Coronary artery (tissue), 2 donors: ENCODE measurements around the gene STK39.

Experiments
- DNase-seq: peaks from one replicate; pipeline ENCODE4 v3.0.0-alpha.2; 2017; ENCODE audit warnings: low spot score
- H3K27ac ChIP-seq, 2 donors: fragments of 200-600 bp; sonication (generic); one replicate each; pipeline ENCODE4 v1.5.1; 2016 to 2019
- H3K4me3 ChIP-seq: fragments of 200-600 bp; sonication (generic); 2 replicates; pipeline ENCODE4 v1.5.1; 2016; ENCODE audit warnings: mild to moderate bottlenecking, moderate library complexity
- TF ChIP-seq, protein P1 (sequence below): fragments of 200-600 bp; sonication (generic); IDR thresholded peaks from one replicate; pipeline ENCODE4 v1.5.1; 2019; ENCODE audit warnings: antibody characterized with exemption

The STK39 gene

DNA sequence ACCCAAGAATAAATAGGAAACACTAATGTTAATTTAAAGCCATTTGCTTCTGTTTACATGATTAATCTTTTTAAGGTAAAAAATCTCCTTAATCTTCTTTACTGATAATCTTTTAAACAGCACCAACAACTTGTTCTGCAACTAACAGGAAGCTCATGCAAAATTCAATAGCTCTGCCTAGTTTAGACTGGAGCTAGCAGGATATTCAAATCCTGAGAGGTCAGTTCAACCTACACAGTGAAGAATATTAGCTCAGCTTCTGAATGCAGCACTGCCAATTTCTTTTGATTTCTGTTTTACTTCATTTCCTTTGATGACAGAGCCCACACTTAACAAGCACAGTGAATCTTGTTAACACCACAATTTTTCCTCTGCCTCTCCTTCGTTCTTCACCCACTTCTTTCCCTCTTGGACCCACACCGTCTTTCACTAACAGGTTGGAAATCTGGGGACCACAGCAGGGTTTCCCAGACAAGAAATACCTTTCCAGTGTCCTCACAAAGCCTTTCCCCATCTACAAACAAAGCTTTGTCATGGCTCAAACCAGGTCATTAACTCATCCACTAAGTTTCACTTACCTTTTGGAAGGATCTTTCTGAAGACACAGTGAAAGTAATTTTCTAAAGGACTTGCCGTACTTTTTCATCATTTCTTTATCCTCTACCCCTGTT lies 109.8 kb downstream of the STK39 start:
- Histone ChIP-seq H3K4me3 (no peak overlapping the region), H3K27ac (no peak overlapping the region)
- TF ChIP-seq, protein P1, sequence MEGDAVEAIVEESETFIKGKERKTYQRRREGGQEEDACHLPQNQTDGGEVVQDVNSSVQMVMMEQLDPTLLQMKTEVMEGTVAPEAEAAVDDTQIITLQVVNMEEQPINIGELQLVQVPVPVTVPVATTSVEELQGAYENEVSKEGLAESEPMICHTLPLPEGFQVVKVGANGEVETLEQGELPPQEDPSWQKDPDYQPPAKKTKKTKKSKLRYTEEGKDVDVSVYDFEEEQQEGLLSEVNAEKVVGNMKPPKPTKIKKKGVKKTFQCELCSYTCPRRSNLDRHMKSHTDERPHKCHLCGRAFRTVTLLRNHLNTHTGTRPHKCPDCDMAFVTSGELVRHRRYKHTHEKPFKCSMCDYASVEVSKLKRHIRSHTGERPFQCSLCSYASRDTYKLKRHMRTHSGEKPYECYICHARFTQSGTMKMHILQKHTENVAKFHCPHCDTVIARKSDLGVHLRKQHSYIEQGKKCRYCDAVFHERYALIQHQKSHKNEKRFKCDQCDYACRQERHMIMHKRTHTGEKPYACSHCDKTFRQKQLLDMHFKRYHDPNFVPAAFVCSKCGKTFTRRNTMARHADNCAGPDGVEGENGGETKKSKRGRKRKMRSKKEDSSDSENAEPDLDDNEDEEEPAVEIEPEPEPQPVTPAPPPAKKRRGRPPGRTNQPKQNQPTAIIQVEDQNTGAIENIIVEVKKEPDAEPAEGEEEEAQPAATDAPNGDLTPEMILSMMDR, result no peak
- no peak for DNase-seq

DNA sequence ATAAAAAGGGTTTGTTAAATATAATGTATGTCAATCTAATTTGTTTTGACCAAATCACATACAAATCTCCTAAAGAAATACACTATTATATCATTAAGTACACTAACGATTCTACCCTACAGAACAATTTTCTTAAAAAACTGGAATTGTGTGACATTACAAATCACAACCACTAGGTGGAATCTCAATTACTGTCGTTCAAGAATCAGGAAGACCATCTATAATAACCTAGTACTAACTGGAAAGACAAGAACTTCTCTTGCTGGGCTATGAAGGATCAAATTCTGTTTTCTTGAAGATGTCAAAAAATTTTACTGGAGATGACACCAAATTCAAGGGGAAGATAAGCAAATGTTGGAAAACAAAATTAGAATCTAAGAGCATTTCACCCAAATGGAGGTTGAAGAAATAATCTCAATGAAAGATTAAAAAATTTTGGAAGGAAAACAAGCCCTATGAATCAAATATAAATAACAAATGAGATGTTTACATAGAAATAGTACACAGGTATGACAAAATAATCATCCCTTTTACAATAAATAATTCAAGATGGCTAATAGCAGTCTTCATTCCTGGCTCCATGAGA lies 110.9 kb downstream of the STK39 start:
- Histone ChIP-seq H3K27ac (no peak overlapping the region), H3K4me3 (no peak overlapping the region)
- no peak for DNase-seq
- TF ChIP-seq, protein P1, result no peak

DNA sequence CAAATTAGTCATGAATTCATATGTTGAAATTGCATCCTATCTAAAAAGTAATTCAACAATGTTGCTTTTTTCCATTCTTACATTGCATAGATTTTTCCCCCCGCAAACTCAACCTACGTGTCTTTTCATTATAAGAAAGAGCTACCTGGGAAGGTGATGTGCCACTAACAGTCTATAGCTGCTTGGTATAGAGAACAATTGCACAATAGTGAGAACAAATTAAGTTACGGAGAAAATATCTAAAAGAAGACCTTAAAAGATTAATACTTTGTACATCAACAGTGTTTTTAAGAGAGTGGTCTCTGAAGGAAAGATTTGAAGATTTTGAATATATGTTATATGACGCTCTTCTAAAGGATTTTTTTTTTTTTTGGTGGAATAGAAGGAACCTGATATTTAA lies 111.8 kb downstream of the STK39 start:
- no peak overlapping the region for H3K27ac ChIP-seq
- H3K4me3 ChIP-seq, result no peak overlapping the region
- no peak for DNase-seq
- TF ChIP-seq, protein P1, result no peak

DNA sequence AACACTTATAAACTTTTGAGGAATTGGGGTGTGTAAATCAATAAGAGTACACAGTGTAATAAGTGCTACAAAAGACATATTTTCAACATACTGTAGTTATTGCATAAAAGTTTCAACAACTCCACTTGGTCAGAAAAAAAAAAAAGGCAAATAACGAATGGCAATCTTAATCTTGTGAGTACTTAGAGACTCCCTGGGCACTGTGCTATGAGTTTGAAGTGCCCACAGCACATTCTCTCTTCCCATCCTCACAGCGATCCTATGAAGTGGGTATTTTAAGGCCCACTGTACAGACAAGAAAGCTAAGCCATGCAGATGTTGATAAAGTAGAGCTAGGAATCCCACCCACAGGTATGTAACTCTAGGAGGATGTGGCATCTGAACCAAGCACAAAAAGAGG lies 112.3 kb downstream of the STK39 start:
- no peak overlapping the region for H3K4me3 ChIP-seq
- DNase-seq, result no peak
- TF ChIP-seq, protein P1, result no peak
- H3K27ac ChIP-seq, result no peak overlapping the region

DNA sequence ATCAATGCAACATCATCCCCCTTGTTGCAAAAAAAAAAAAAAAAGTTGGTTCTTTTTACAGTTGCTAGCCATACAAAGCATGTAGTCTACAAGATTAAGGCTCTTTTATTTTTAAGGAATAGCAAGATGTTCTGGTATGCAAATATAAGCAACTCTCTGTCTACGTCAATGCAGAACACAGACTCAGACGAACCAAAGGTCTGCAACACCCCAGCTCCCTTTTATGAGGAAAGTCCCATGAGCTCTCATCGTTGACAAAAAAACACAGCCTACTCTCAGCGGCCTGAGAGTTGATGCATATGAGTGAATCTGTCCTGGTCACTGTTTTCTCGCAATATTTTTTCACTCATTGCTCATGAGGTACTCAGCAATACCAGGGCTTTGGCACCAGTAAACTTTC lies 112.9 kb downstream of the STK39 start:
- no peak overlapping the region for H3K27ac ChIP-seq
- TF ChIP-seq, protein P1, result no peak
- no peak for DNase-seq
- no peak overlapping the region for H3K4me3 ChIP-seq

DNA sequence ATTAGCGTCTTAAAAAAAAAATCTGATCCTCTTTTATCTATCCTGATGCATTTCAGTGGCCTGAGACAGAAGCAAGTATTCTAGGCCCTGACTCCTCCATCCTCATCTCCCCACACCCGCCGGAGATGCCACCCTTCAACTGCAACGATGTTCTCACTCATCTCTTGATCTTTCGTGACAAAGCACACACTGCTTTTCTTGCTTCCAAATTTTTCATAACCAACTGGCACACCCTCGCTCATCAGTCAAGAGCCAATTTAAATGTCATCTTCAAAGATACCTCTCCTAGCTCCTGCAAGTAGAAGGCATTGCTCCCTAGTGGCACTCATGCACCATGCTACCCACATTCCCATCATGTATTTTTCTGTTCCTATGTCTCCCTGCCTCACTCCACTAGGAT lies 115.0 kb downstream of the STK39 start:
- no peak overlapping the region for H3K27ac ChIP-seq
- TF ChIP-seq, protein P1, result no peak
- no peak overlapping the region for H3K4me3 ChIP-seq
- DNase-seq, result no peak

DNA sequence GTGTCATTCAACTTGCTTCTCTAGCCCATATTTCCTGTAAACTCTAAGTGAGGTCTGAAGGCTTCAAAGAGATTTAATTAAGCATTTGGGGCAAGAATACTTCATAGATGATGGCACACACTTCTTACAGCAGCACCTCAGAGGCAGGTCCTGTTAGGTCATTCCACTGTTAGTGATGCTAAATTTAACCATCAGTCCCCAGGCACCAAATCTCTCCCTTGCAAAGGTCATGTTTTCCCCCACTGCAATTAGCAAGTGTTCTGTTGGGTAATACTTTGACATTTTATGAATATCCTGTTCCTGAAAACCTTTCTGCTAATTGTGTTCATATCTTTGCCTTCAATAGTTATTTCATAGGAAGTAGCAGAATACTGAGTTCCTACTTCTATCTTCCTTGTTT lies 117.0 kb downstream of the STK39 start:
- H3K27ac ChIP-seq, result no peak overlapping the region
- H3K4me3 ChIP-seq, result no peak overlapping the region
- TF ChIP-seq, protein P1, result no peak
- DNase-seq, result no peak
